GM19043 (cell line): ENCODE results near the gene MYOG.

Experiments
- ATAC-seq: cut with Tn5 transposase; IDR thresholded peaks from one replicate; pipeline ENCODE4 v1.9.1; 2021; ENCODE audit warnings: low read depth; ENCODE audit not compliant: unreplicated experiment

MYOG gene

GRCh38 chr1:203049077-203049476 is 36.7 kb downstream of the MYOG start:
- no peak for ATAC-seq

GRCh38 chr1:203048555-203049051 is 37.2 kb downstream of the MYOG start:
- ATAC-seq, result no peak

- ATAC-seq, result no peak
Observed at GRCh38 chr1:203048086-203048485, 37.7 kb downstream of the MYOG start.

- ATAC-seq, result no peak
Observed at GRCh38 chr1:203046984-203047630, 38.7 kb downstream of the MYOG start.

- no peak for ATAC-seq
Observed at GRCh38 chr1:203045821-203046594, 39.8 kb downstream of the MYOG start.

- no peak for ATAC-seq
Observed at GRCh38 chr1:203045336-203045735, 40.5 kb downstream of the MYOG start.

GRCh38 chr1:203044546-203045250 is 41.1 kb downstream of the MYOG start:
- ATAC-seq, result no peak

GRCh38 chr1:203043830-203044545 is 41.8 kb downstream of the MYOG start:
- no peak for ATAC-seq

GRCh38 chr1:203041351-203041932 is 44.4 kb downstream of the MYOG start:
- ATAC-seq, result no peak

GRCh38 chr1:203040513-203041275 is 45.1 kb downstream of the MYOG start:
- no peak for ATAC-seq

- no peak for ATAC-seq
Observed at GRCh38 chr1:203039609-203040512, 46.0 kb downstream of the MYOG start.

- ATAC-seq, result no peak
Observed at GRCh38 chr1:203038891-203039608, 46.8 kb downstream of the MYOG start.

- peak; percentile 65 for ATAC-seq
Observed at GRCh38 chr1:203038217-203038741, 47.5 kb downstream of the MYOG start.

GRCh38 chr1:203037509-203038190 is 48.2 kb downstream of the MYOG start:
- no peak for ATAC-seq

GRCh38 chr1:203036537-203036936 is 49.3 kb downstream of the MYOG start:
- no peak for ATAC-seq

- ATAC-seq, result no peak
Observed at GRCh38 chr1:203036135-203036534, 49.7 kb downstream of the MYOG start.
